HG03139 (cell line): ENCODE results near the gene SNX30.

Source experiments
- ATAC-seq: cut with Tn5 transposase; IDR thresholded peaks from one replicate; pipeline ENCODE4 v1.9.1; 2021; ENCODE audit not compliant: unreplicated experiment

SNX30 gene

GRCh38 chr9:112819635-112820496 lies 69.3 kb downstream of the SNX30 start:
- no peak for ATAC-seq

DNA sequence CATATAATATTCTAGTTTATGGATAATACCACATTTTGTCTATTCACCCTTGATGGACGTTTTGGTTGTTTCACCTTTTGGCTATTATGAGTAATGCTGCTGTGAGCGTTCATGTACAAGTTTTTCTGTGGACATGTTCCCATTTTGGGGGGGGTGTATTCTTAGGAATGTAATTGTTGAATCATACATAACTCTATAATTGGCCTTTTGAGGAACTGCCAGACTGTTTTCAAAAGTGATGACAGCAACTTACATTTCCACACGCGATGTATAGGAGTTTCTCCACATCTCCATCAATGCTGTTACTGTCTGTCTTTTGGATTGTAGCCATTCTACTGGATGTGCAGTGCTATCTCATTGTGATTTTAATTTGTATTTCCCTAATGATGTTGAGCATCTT lies 70.3 kb downstream of the SNX30 start:
- ATAC-seq, result no peak

- ATAC-seq, result no peak
These were observed 72.1 kb downstream of the SNX30 start for GRCh38 chr9:112822618-112823017.

DNA sequence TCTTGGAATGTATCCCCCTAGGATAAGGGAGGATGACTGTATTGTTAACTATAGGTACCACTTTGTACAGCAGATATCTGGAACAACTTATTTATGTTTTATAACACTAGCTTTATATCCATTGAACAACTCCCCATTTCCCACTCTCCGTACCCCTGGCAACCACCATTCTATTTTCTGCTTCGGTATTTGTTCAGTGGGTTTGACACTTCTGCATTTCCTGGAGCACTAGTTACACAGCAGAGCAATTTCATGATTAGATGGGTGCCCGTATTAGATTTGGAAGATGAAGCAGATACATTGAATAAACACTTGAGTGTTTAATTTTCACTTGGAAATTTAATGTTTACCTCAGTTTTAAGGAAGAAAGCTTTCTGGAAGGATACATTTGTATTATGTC lies 72.7 kb downstream of the SNX30 start:
- no peak for ATAC-seq

DNA sequence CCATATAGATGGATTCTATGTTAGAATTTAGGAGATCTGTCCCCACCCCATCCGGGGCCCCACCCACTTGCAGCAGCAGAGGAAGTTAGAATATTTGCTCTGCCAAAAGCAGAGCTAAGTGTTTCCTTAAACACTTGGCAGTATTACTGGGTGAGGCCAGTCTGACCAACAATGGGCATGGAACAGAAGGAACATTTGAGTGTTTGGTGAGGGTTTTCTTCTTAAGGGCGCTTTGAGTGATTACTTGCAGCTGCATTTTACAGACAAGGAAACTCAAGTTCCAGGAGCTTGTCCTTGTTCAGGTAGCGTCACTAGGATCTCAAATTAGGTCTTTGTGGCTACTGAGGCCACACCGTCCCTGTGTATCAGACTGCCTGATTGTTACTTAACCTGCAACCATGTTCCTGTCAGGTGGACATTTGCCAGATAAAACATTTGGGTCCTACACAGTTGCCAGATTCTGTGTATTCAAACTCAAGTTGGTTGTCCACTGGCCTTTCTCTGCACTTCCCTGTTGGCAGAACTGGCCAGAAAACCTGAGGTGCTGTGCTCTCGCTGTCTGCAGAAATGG lies 80.8 kb downstream of the SNX30 start:
- no peak for ATAC-seq

GRCh38 chr9:112831969-112832368 lies 81.4 kb downstream of the SNX30 start:
- ATAC-seq, result no peak

GRCh38 chr9:112833081-112833480 lies 82.5 kb downstream of the SNX30 start:
- ATAC-seq, result no peak

GRCh38 chr9:112836394-112836793 lies 85.8 kb downstream of the SNX30 start:
- no peak for ATAC-seq

DNA sequence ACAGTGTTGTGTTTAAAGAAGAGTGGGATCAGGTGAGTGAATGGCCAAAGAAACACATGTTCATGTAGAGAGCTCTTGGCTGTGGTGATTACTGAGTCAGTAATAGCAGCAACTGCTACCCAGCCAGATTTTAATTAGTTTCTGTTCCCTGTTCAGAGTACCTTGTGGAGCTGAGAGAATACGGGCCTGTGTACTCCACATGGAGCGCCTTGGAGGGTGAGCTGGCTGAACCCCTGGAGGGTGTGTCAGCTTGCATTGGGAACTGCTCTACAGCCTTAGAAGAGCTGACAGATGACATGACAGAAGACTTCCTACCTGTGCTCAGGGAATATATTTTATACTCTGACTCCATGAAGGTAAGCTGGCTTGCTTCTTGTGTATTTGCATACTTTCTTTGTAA lies 87.8 kb downstream of the SNX30 start:
- ATAC-seq, result no peak

DNA sequence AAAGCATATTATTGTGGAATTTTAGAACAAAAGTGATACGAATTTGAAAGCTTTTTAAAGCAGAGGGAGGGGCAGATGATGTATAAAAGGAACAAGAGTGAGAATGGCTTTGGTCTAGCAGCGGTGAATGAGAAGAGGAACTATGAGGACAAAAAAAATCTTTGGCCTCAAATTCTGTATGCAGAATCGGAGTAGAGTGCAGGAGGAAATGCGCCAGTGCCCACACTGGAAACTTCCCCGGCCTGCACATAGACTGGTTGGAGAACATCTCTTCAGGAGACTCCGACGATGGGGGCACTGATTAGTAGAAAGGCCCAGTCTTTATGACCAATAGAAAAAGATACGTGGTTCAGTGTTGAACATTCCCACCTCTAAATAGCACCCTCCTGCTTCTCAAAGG lies 88.8 kb downstream of the SNX30 start:
- no peak for ATAC-seq

GRCh38 chr9:112841261-112841660 lies 90.7 kb downstream of the SNX30 start:
- no peak for ATAC-seq

GRCh38 chr9:112842555-112842954 lies 92.0 kb downstream of the SNX30 start:
- no peak for ATAC-seq

GRCh38 chr9:112844771-112845542 lies 94.4 kb downstream of the SNX30 start:
- peak; percentile 76 for ATAC-seq

- no peak for ATAC-seq
These were observed 96.2 kb downstream of the SNX30 start for GRCh38 chr9:112846528-112847488.

DNA sequence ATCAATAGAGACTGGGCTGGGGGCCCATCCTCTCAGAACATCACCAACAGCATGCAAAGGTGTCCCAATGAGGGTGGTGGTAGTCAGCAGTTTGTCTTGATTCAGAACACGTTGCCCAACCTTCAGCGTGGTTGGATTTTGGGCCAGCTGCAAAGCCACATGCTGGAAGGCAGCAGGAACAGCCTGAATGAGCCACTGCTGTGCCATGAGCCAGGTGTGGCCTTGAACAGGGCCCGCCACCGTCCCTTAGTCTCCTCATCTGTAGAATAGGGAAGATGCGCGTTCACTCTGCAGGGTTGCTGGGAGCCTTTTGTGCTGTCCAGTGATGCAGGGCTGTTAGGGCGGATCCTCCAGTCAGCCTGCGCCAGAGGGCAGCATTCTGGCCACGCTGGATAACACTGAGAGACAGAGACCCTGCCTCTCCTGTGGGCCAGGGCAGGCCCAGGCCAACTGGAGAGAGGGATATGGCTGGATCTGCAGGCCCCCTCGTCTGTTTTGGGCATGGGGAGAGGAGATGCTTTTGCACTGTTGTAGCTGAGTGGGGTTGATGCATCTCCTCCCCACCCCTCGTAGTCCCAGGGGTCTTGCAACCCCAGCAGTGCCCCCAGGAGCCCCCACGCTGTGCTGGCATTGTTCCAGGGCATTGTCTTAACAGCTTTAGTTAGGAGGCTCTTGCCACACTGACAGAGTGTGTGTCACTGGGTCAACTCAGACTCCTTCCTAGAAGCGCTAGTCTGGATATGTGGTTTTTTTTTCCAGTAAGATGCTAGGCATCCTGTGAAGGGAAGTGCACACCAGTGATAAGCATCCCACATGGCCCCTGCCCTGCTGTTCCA lies 98.0 kb downstream of the SNX30 start:
- ATAC-seq, result no peak

DNA sequence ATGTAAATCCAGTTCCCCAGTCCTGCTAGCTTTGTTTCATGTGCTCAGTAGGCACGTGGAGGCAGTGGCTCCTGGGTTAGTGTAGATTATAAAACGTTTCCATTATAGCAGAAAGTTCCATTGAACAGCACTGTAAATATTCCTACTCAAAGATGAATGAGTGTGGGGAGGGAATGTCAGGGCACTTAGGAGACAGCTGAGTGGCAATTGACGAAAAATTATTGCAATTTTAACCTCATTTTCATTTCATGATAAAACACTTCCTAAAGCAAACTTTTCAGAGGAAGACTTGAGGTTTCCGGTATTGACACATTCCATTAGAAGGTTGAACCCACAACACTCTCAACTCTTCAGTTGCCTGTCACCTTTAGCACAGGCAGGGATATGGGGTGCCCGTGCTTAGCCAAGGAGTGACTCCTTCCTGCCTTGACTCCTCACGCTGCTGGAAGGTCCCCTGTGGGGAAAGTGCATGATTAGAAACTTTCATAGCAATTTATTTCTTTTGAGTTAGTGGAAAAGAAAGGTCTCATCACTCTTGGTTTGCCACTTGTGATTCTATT lies 98.9 kb downstream of the SNX30 start:
- no peak for ATAC-seq

DNA sequence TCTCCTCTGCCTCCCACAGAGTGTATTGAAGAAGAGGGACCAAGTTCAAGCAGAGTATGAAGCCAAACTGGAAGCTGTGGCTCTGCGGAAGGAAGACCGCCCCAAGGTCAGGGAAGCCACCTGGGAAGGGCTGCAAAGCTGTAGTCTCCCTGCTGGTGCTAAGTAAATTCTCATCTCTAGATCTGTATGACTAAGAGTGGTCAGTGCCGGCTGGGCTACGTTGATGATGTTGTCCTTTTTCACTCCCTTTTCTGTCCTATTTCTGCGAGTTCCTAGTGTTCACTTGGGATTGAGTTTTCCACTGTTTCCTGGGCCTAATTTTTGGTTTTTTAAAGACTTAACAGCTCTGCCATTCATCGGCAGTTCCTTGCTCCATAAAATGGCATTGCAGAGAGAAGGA lies 100.3 kb downstream of the SNX30 start:
- no peak for ATAC-seq

DNA sequence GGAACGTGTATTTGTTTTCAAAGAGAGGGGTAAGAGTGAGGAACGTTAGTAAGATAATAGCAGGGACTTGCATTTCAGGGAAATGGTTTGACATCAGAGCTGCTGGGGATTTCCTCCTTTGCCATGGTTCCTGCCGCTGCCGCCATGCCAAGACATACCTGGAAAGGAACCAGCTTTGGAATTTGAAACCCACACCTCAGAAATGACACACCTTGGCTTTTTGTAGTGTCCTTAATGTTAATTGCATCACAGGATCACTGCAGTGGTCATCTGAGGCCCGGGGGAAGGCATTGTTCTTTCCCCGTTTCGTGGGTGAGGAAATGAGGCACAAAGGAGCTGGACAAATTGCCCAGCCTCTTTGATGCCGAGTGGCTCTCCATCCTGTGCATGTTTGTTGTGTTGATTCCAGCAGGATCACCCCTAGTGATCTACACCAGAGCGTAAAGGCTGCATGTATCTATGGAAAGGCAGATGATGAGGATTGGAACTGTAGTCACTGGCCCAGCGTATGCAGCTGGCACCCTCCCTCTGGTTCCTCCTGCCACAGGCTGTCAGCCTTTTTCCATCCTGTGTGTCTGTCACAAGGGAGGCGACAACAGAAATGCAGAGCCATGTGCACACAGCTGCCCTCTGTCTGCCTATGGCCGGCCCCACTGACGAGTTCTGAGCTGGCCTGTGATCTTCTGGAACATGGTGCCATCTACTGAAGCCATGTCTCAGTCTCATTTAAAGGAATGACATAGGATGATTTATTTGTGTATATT lies 102.4 kb downstream of the SNX30 start:
- no peak for ATAC-seq
